A549 treated with CpdA at 1 μM for 4 hours (cell line): ENCODE results near the gene C10orf143. TPM values are rescaled to one million over a fixed set of nuclear protein-coding genes. Genes with fewer than 3 reads are reported as not detected.

ENCODE experiments used
- total RNA-seq: library from RNA; stranded (reverse); fragments of 200-300 nt; extraction: Qiagen RNA extraction; gene quantifications from 5 replicates; pipeline ENCODE4 v1.2.3, GENCODE V29; 2022; ENCODE audit warnings: low read depth

The C10orf143 gene
- total RNA-seq, result 0.49 to 1.0 TPM (median 0.80 TPM) in 5 replicates

DNA sequence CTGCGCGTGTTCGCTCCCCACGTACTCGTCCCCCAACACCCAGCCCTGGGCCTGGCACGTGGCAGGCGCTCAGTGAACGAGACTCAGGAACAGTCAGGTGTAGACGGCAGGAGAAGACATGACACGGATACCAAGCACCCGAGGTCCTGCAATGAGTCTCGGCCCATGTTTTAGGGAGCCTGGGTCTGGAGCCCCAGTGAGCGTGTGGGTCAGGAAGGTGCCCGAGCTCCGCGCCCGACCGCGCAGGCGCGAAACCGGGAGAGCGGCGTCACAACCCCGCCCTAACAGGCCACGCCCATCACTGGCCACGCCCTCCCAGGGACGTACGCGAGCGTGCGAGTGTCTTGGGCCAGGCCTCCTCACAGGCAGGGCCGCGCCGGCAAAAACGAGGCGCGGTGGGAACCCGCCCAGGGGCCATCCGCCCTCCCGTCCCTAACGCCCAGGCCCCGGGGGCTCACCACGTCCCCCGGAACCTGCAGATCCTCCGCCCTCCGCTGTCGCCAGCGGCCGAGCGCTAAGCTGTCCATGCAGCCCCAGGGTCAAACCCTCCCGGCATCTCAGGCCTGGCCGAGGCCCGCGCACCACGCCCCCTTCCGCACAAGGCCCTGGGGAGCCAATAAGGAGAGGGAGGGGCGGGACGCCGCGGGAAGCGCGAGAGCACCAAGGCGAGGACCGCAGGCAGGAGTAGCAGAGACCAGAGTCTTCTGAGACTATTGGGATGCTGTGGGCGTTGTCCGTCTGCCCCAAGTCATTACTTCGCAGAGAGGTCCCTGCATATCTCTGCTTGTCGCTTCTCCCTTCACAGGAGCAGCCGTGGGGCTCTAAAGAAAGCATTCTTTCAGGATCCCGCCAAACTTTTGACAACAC, at the start of gene C10orf143:
Gene C10orf143, minus strand, starts transcription at position 585 of the 867 bp plus-strand sequence. Its CDS starts 58 bp downstream, at position 527.

DNA sequence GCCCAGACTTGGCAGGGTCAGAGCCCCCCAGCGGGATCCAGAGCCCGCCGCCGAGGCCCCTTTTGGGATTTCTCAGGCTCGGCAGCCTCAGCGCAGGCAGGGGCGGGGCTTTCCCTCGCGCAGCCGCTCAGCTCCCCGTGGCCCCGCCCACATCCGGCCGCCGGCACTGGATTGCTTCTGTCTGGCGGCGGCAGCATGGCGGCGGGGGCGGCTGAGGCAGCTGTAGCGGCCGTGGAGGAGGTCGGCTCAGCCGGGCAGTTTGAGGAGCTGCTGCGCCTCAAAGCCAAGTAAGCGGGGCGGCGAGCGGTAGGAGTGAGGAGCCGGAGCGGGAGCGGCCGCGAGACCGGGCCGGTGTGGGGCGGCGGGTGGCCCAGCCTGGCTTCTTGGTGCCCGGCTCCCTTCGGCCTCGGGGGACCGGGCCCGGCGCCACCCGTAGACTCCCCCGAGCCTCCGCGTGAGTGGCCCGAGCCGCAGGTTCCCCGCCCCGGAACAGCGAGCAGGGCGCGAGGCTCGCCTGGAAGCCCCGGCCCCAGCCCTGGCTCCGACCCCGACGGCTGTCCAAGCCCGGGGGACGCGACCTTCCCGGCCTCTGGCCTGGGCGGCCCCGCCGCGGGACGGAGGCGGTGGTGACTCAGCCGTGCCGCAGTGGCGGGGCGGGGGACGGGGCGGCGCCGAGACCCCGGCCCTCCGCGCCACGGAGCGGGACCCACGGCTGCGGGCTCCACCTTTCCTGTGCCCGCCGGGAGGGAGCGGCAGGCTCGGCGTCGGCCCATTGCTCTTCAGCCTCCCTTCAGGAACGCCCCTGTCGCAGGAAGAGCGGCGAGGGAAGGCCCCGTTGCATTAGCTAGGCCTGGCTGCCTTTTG, 25.8 kb upstream of the C10orf143 start, which contains the start of gene GLRX3:
Gene GLRX3, plus strand, starts transcription at position 166 of the 864 bp plus-strand sequence. Its CDS starts 30 bp downstream, at position 196.

Other genes with a start within 250 kb of the C10orf143 start
- 0.11 to 0.21 TPM (median 0.16 TPM) in 5 replicates for gene EBF3, start 146.6 kb downstream of the C10orf143 start, total RNA-seq
- gene GLRX3, start 25.6 kb upstream of the C10orf143 start, total RNA-seq, result 215 to 262 TPM (median 225 TPM) in 5 replicates